ENCODE measurements around the gene SAMD4B.
"Not testable (repeated sequence)": the region's sequence is repeated elsewhere in the genome, so short reads cannot be mapped to it uniquely, and the experiment has no call there.

DNA sequence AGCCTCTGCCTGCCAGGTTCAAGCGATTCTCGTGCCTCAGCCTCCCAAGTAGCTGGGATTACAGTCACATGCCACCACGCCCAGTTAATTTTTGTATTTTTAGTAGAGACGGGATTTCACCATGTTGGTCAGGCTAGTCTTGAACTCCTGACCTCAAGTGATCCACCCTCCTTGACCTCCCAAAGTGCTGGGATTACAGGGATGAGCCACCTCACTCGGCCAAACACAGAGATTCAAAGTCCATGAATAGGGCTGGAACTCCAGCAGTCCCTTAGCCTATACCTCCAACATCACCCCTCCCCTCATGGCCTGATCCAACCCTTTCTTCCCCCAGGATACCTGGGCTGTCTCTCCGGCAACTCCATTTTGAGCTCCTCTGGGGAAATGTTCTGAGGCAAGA, 9.5 kb upstream of the SAMD4B start:
- TF ChIP-seq, protein P1, sequence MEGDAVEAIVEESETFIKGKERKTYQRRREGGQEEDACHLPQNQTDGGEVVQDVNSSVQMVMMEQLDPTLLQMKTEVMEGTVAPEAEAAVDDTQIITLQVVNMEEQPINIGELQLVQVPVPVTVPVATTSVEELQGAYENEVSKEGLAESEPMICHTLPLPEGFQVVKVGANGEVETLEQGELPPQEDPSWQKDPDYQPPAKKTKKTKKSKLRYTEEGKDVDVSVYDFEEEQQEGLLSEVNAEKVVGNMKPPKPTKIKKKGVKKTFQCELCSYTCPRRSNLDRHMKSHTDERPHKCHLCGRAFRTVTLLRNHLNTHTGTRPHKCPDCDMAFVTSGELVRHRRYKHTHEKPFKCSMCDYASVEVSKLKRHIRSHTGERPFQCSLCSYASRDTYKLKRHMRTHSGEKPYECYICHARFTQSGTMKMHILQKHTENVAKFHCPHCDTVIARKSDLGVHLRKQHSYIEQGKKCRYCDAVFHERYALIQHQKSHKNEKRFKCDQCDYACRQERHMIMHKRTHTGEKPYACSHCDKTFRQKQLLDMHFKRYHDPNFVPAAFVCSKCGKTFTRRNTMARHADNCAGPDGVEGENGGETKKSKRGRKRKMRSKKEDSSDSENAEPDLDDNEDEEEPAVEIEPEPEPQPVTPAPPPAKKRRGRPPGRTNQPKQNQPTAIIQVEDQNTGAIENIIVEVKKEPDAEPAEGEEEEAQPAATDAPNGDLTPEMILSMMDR (IDR thresholded peaks at IDR 0.05): not testable (repeated sequence)
- TF ChIP-seq POLR2A (IDR thresholded peaks at IDR 0.05): not testable (repeated sequence)
